NT2/D1 (cell line): ENCODE data around the gene ZNF284.

Experiments used
- SUZ12 ChIP-seq: IDR thresholded peaks from 2 replicates; pipeline ENCODE4 v1.6.1; 2011; ENCODE audit not compliant: insufficient read length, insufficient read depth; ENCODE audit errors: extremely low read depth
- YY1 ChIP-seq: IDR thresholded peaks from 2 replicates; pipeline ENCODE4 v1.6.1; 2011; ENCODE audit not compliant: insufficient read length, insufficient read depth
- ZNF274 ChIP-seq: IDR thresholded peaks from 2 replicates; pipeline ENCODE4 v1.6.1; 2011; ENCODE audit warnings: mild to moderate bottlenecking, low read depth, low read length

GRCh38 chr19:44055870-44056269 is 16.1 kb upstream of the ZNF284 start:
- TF ChIP-seq ZNF274: no peak
- TF ChIP-seq YY1: no peak
- TF ChIP-seq SUZ12: no peak
